DMS114 treated with DMSO at 0.1 percent for 48 hours (cell line): ENCODE data around the gene ANKRD33B.
"Not testable (repeated sequence)": the region's sequence is repeated elsewhere in the genome, so short reads cannot be mapped to it uniquely, and the experiment has no call there.

Experiments
- DNase-seq: peaks from one replicate; lab custom pipeline; 2025; ENCODE audit not compliant: unreplicated experiment; lab: John Stamatoyannopoulos, UW

The ANKRD33B gene

DNA sequence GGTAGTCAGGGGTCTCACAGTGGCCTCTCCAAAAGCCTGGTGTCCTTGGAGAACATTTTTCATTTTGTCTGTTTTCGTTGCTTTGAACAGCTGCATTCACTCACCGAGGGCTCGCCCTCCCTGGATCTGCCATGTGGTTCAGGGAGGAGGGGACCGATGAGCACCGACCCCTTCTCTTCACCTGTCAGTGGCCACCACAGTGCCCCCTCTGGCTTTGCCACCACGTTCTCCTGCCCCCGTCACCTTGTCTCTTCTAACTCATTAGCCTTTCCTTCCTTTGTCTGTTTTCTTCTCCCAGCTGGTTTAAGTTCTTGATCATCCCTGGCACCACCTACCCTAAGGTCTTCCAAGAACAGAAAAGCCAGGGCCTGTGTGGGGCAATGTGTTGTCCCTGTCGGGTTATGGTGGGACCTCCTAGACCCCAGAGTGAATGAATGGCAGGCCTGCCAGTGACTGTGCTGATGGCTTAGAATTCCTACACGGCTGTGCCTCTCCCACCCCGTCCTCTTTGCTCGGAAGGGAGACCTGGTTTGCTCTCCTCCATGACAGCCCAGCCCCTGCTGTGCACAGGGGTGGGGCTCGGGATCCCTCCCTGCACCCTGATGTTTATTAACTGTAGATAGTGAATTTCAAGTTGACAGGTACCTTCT, 90.0 kb downstream of the ANKRD33B start:
- DNase-seq: no peak

DNA sequence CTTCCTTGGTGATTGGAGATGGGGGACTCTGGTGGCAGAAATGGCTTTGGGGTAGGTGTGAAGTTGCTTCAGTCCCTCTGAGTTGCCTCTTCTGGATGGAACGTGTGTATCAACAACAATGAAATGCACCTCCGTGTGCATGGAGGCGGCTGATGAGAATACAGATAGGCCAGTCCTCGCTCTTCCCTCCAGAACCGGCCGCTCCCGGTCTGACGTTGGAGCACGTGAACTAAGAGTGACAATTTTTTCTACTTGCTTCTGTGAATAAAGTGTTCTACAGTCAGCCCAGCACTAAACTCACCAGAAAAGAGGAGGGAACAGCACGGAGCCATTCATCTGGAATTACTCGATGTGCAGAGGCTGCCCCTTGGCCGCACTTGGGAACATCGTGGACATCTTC, 90.7 kb downstream of the ANKRD33B start:
- no peak for DNase-seq

- no peak for DNase-seq
Measured at GRCh38 chr5:10655161-10655971, 91.5 kb downstream of the ANKRD33B start.

- no peak for DNase-seq
Measured at GRCh38 chr5:10655972-10656830, 92.3 kb downstream of the ANKRD33B start.

GRCh38 chr5:10658265-10658664, 94.4 kb downstream of the ANKRD33B start:
- no peak for DNase-seq

- no peak for DNase-seq
Measured at GRCh38 chr5:10660135-10660534, 96.3 kb downstream of the ANKRD33B start.

DNA sequence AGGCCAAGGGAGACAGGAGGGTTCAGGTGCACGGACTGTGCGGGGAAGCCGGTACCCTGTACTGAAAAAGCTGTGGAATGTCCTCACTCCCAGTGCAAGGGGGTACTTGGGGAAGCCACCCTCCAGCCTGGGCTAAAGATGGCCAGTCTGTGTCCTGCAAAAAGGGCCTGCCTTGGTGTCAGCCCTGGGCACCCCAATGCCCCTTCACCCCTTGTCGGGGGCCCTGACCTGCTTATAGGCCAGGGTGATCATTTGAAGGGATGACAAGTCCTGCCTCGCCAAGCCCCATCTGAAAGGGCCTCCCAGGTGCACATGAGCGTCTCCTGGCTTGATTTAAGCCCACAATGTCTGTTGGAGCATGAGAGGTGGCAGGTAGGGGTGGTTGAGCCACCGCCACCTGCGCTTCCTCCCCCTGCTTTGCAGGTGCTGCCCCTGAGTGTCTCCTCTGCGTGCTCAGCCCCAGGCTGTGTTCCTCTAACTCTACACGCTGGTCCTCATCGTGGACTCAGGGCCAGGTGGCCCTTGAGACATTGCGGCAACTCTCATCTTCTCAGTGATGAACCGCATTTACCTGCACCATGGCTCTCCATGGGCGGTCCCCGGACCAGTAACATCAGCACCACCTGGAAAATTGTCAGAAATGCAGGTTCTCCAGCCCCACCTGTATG, 97.0 kb downstream of the ANKRD33B start:
- no peak for DNase-seq

- DNase-seq: no peak
Measured at GRCh38 chr5:10661401-10661800, 97.5 kb downstream of the ANKRD33B start.

DNA sequence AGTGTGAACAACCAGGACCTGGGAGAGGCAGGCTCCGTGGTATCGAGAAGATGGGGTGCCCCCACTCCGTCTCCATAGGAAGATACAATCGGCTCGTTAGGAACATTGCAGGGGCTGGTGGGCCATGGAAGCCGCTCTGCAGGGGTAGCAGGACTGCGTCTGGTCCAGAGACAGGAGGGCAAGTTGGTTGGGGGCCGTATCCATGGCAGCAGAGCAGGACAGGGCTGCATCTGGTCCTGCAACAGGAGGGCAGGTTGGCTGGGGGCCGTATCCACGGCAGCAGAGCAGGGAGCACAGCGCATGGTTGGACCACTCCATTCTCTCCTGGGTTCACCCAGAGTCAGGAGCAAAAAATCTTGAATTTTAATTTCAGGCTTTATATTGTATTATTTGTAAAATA, 98.2 kb downstream of the ANKRD33B start:
- DNase-seq: no peak

- no peak for DNase-seq
Measured at GRCh38 chr5:10662661-10663488, 99.0 kb downstream of the ANKRD33B start.

- no peak for DNase-seq
Measured at GRCh38 chr5:10663489-10664179, 99.8 kb downstream of the ANKRD33B start.

DNA sequence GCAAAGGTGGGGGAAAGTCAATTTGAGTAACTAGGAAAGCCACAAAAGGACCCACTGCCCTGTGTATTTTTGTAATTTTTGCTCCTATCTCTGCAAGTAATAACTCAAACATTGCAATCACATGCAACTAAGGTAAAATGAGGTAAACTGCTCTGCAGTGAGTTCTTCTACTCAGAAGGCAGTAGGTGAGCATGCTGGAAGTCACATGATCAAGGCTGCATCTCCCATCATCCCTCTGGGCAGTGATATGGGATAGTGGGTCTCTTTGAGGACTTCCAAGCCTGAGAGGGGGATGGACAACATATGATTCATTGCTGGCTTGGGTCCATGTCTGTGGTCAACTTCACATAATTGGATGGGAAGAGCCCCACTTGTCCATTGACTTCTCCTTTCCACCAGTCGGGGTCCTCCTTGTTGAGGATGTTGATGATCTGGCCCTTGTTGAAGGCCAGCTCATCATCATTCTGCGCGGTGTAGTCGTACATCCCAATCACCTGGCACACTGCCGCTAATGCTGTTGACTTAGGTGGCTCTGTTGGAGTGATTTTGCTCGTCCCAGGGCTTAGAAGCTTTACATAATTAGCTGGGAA, 100.4 kb downstream of the ANKRD33B start:
- DNase-seq: not testable (repeated sequence)

GRCh38 chr5:10665799-10666198, 101.9 kb downstream of the ANKRD33B start:
- no peak for DNase-seq

GRCh38 chr5:10666531-10667299, 102.8 kb downstream of the ANKRD33B start:
- no peak for DNase-seq

DNA sequence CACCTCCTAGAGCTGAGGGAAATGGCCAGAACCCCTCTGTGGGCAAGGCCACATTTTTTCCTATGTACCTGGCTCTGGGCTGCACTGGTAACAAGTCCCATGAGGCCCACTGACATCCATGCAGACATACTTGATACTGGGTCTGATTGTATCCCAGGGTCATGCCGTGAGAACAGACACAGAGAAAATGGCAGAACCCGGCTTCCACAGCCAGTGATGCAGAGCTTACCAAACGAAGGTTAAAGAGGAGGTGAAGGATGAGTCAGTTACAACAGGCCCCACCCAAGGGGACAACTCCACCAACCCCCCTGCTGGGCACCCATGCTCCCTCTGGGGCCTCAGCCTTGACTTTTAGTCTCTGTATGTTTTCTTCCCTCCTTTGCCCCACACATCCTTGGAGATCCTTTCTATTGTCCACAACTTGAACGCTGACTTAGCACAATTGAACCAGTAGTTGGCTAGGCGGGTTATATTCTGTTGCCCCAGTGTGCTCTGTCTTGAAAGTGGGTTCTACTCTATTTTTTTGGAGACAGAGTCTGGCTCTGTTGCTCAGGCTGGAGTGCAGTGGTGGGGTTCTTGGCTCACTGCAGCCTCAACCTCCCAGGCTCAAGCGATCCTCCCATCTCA, 103.7 kb downstream of the ANKRD33B start:
- DNase-seq: no peak

- DNase-seq: no peak
Measured at GRCh38 chr5:10668697-10669096, 104.8 kb downstream of the ANKRD33B start.

- DNase-seq: no peak
Measured at GRCh38 chr5:10669983-10670382, 106.1 kb downstream of the ANKRD33B start.
